Mesendoderm (in vitro differentiated cells): Measurements from ENCODE around the gene CYP17A1.
"Not testable (repeated sequence)": the region's sequence is repeated elsewhere in the genome, so short reads cannot be mapped to it uniquely, and the experiment has no call there.

Source experiments
- DNase-seq: peaks from one replicate; pipeline ENCODE4 v3.0.0; 2013
- H2AK5ac ChIP-seq: 2 replicates; pipeline ENCODE4 v1.6.1; 2013; ENCODE audit warnings: low read length, inconsistent platforms
- H2BK120ac ChIP-seq: 2 replicates; pipeline ENCODE4 v1.6.1; 2013; ENCODE audit warnings: low read depth, mild to moderate bottlenecking, low read length, moderate library complexity, mixed read lengths
- H2BK15ac ChIP-seq: replicated peaks from 2 replicates; pipeline ENCODE4 v1.6.1; 2013; ENCODE audit warnings: low read depth, mild to moderate bottlenecking, moderate library complexity
- H2BK5ac ChIP-seq: 2 replicates; pipeline ENCODE4 v1.6.1; 2013; ENCODE audit warnings: low read length, inconsistent platforms
- H3K18ac ChIP-seq: 2 replicates; pipeline ENCODE4 v1.6.1; 2013; ENCODE audit warnings: mild to moderate bottlenecking, low read length, mixed read lengths
- H3K23ac ChIP-seq: one replicate; pipeline ENCODE4 v1.6.1; 2013; ENCODE audit warnings: low read length
- H3K27ac ChIP-seq: 2 replicates; pipeline ENCODE4 v1.5.1; 2013; ENCODE audit warnings: low read depth, mild to moderate bottlenecking, inconsistent platforms, low read length, moderate library complexity
- H3K27me3 ChIP-seq: 2 replicates; pipeline ENCODE4 v1.6.1; 2013; ENCODE audit warnings: low read length, control low read depth, mild to moderate bottlenecking, inconsistent platforms; ENCODE audit not compliant: insufficient read depth, poor library complexity
- H3K36me3 ChIP-seq: 2 replicates; pipeline ENCODE4 v1.6.1; 2013; ENCODE audit warnings: low read length, inconsistent platforms; ENCODE audit not compliant: control insufficient read depth, insufficient read depth
- H3K4ac ChIP-seq: one replicate; pipeline ENCODE4 v1.6.1; 2013; ENCODE audit warnings: low read depth, mild to moderate bottlenecking, low read length, moderate library complexity
- H3K4me1 ChIP-seq: 2 replicates; pipeline ENCODE4 v1.6.1; 2013; ENCODE audit warnings: low read depth, low read length, inconsistent platforms; ENCODE audit not compliant: control insufficient read depth
- H3K4me2 ChIP-seq: 2 replicates; pipeline ENCODE4 v1.6.1; 2013; ENCODE audit warnings: low read length
- H3K4me3 ChIP-seq: 2 replicates; pipeline ENCODE4 v1.5.1; 2013; ENCODE audit warnings: mild to moderate bottlenecking, low read length
- H3K56ac ChIP-seq: one replicate; pipeline ENCODE4 v1.6.1; 2013; ENCODE audit warnings: low read length
- H3K79me1 ChIP-seq: 2 replicates; pipeline ENCODE4 v1.6.1; 2013; ENCODE audit warnings: low read length, inconsistent platforms
- H3K79me2 ChIP-seq: 2 replicates; pipeline ENCODE4 v1.6.1; 2013; ENCODE audit warnings: mild to moderate bottlenecking, low read length; ENCODE audit not compliant: control insufficient read depth, insufficient read depth
- H3K9ac ChIP-seq: 2 replicates; pipeline ENCODE4 v1.6.1; 2013; ENCODE audit warnings: low read length, inconsistent platforms
- H4K5ac ChIP-seq: one replicate; pipeline ENCODE4 v1.6.1; 2013; ENCODE audit warnings: low read length
- H4K8ac ChIP-seq: one replicate; pipeline ENCODE4 v1.6.1; 2013; ENCODE audit warnings: low read depth, mild to moderate bottlenecking, control low read depth, low read length, moderate library complexity
- WGBS: extraction: QIAGEN DNeasy Blood & Tissue Kit; methylation state at CpG from one replicate; pipeline ENCODE4 v1.1.7; 2013; ENCODE audit warnings: low lambda C conversion rate, missing lambda C conversion rate; ENCODE audit not compliant: insufficient coverage; ENCODE audit errors: extremely low coverage; 5-methylcytosine and 5-hydroxymethylcytosine counted together

CYP17A1 gene

DNA sequence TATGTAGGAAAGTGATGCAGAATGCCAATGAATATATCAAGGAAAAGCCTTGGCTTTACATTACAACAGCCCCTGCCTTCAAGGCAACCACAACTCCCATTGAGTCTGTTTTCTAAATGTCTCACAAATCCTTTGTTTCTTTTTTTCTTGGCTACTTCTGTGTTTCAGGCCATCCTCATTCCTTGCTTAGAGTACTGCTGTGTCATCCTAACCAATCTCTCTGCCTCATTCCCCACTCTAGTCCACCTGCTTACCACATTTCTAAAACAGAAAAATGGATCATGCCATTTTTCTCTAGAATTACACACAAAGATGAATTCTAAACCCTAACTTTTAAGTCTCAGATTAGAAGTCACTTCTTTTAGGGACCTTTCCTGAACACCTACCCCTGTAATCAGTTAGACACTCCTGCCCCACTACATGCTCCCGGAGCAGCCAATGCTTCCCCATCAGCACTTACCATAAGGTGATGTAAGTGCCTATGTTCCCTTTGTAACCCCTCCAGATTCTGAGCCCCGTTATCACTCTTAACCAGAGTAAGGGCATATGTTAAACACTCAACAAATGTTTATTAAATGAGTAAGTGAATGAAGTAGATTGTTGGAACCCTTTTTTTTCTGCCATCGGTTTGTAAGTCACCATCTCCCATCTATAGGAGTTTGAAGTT is 19.7 kb upstream of the CYP17A1 start:
- Histone ChIP-seq H4K5ac (no peak overlapping the region), H3K27ac (no peak overlapping the region), H2BK120ac (no peak overlapping the region), H2BK5ac (no peak overlapping the region), H3K18ac (no peak overlapping the region), H3K4ac (no peak overlapping the region), H4K8ac (no peak overlapping the region), H3K4me1 (no peaks in the 10 kb centered on the region), H3K27me3 (no peaks in the 10 kb centered on the region), H3K23ac (no peak overlapping the region), H2AK5ac (no peak overlapping the region), H3K79me2 (no peaks in the 10 kb centered on the region), H3K79me1 (no peaks in the 10 kb centered on the region), H3K56ac (no peak overlapping the region), H3K4me3 (no peak overlapping the region), H3K9ac (no peak overlapping the region), H3K36me3 (no peaks in the 10 kb centered on the region), H2BK15ac (no peak overlapping the region), H3K4me2 (no peak overlapping the region)
- DNase-seq = no peak
- no CpG with 5 or more reads among the region's 3 CpGs for WGBS

GRCh38 chr10:102855731-102856436 is 18.7 kb upstream of the CYP17A1 start:
- H3K18ac ChIP-seq, H3K27me3 ChIP-seq, H2AK5ac ChIP-seq, H3K79me1 ChIP-seq, H2BK5ac ChIP-seq, H3K23ac ChIP-seq, H3K79me2 ChIP-seq, H3K36me3 ChIP-seq, H3K4me1 ChIP-seq, H4K5ac ChIP-seq, H3K4ac ChIP-seq, H3K4me2 ChIP-seq, H2BK15ac ChIP-seq, H3K9ac ChIP-seq, H2BK120ac ChIP-seq, H3K4me3 ChIP-seq, H4K8ac ChIP-seq: not testable (repeated sequence)
- Histone ChIP-seq H3K27ac (peak overlapping the region; percentile 11), H3K56ac (peak overlapping the region; percentile 49)
- peak; percentile 77 for DNase-seq
- no CpG with 5 or more reads among the region's 11 CpGs for WGBS

DNA sequence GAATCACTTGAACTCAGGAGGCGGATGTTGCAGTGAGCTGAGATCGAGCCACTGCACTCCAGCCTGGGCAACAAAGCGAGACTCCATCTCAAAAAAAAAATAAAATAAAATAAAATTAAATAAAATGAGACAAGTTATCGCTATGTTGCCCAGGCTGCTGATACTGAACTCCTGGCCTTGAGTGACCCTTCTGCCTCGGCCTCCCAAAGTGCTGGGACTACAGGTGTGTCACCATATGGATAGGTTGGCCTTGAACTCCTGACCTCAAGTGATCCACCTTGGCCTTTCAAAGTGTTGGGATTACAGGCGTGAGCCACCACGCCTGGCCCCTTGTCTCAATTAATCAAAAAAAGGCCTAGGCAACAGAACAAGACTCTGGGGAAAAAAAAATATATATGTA is 16.0 kb upstream of the CYP17A1 start:
- not testable (repeated sequence) for H3K56ac ChIP-seq, H3K79me2 ChIP-seq, H4K5ac ChIP-seq, H3K9ac ChIP-seq, H2BK15ac ChIP-seq, H3K27ac ChIP-seq, H3K27me3 ChIP-seq, H2BK5ac ChIP-seq, H3K18ac ChIP-seq, H3K36me3 ChIP-seq, H3K4me3 ChIP-seq, H4K8ac ChIP-seq, H2AK5ac ChIP-seq, H3K4me1 ChIP-seq, H3K4ac ChIP-seq, DNase-seq, H3K4me2 ChIP-seq, H2BK120ac ChIP-seq, H3K79me1 ChIP-seq, H3K23ac ChIP-seq
- no CpG with 5 or more reads among the region's 7 CpGs for WGBS

DNA sequence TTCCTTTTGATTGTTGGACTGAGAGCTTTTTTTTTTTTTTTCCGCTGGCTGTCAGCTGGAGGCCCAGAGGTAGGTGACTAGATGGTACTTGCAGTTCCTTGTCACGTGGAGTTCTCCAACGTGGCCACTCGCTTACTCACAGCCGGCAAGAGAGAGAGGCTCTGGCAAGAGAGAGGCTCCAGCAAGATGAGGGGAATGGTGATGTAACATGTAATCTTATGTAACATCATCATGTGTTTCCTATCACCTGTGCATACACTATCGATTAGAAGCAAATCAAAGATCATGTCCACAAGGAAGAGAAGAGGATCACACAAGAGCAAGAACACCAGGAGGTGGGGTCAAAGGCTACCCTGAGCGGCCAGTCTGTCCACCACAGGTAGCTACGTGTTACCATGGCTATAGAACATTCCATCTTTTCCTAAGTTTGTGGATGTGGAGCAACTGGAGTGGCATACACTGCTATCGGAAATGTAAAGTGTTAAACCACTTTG is 12.9 kb upstream of the CYP17A1 start:
- Histone ChIP-seq H3K4me2 (no peak overlapping the region), H3K56ac (no peak overlapping the region), H3K18ac (no peak overlapping the region), H3K27ac (no peak overlapping the region), H3K4me1 (no peaks in the 10 kb centered on the region), H4K8ac (no peak overlapping the region), H3K36me3 (no peaks in the 10 kb centered on the region), H3K4ac (no peak overlapping the region), H3K4me3 (no peak overlapping the region), H2BK120ac (no peak overlapping the region), H3K23ac (no peak overlapping the region), H2BK15ac (no peak overlapping the region), H3K79me2 (no peaks in the 10 kb centered on the region), H4K5ac (no peak overlapping the region), H3K9ac (no peak overlapping the region), H2AK5ac (no peak overlapping the region), H3K79me1 (no peaks in the 10 kb centered on the region), H2BK5ac (no peak overlapping the region), H3K27me3 (no peaks in the 10 kb centered on the region)
- no peak for DNase-seq
- WGBS = no CpG with 5 or more reads among the region's 9 CpGs

GRCh38 chr10:102845352-102845902 is 8.2 kb upstream of the CYP17A1 start:
- H2AK5ac ChIP-seq = no peak overlapping the region
- H3K18ac ChIP-seq = no peak overlapping the region
- no peaks in the 10 kb centered on the region for H3K79me1 ChIP-seq
- no peak overlapping the region for H3K4me2 ChIP-seq
- no peak overlapping the region for H3K4ac ChIP-seq
- no peak overlapping the region for H3K4me3 ChIP-seq
- H4K8ac ChIP-seq = no peak overlapping the region
- H3K36me3 ChIP-seq = no peaks in the 10 kb centered on the region
- H4K5ac ChIP-seq = no peak overlapping the region
- no peaks in the 10 kb centered on the region for H3K4me1 ChIP-seq
- no peak overlapping the region for H3K27ac ChIP-seq
- H3K56ac ChIP-seq = no peak overlapping the region
- no peaks in the 10 kb centered on the region for H3K27me3 ChIP-seq
- H2BK5ac ChIP-seq = no peak overlapping the region
- DNase-seq = no peak
- H3K9ac ChIP-seq = no peak overlapping the region
- no peak overlapping the region for H2BK120ac ChIP-seq
- H3K79me2 ChIP-seq = no peaks in the 10 kb centered on the region
- H3K23ac ChIP-seq = no peak overlapping the region
- no CpG with 5 or more reads among the region's 9 CpGs for WGBS
- no peak overlapping the region for H2BK15ac ChIP-seq
